Neural progenitor cell (in vitro differentiated cells): ENCODE measurements around the gene RMDN2. TPM values are rescaled to one million over a fixed set of nuclear protein-coding genes. Genes with fewer than 3 reads are reported as not detected.

Experiments used
- DNase-seq: peaks from one replicate; pipeline ENCODE4 v3.0.0-alpha.2; 2016; ENCODE audit warnings: low spot score
- H2AFZ ChIP-seq: fragments of 200-600 bp; sonication (generic); replicated peaks from 2 replicates; pipeline ENCODE4 v1.6.1; 2016; ENCODE audit warnings: antibody characterized with exemption
- H3F3A ChIP-seq: fragments of 200-600 bp; sonication (generic); 2 replicates; pipeline ENCODE4 v1.6.1; 2016; ENCODE audit warnings: antibody characterized with exemption, low read depth
- H3K27ac ChIP-seq: fragments of 200-600 bp; sonication (generic); 2 replicates; pipeline ENCODE4 v1.5.1; 2016; ENCODE audit warnings: mild to moderate bottlenecking
- H3K27me3 ChIP-seq: fragments of 200-600 bp; sonication (generic); 2 replicates; pipeline ENCODE4 v1.6.1; 2016; ENCODE audit warnings: mild to moderate bottlenecking, moderate library complexity
- H3K36me3 ChIP-seq: fragments of 200-600 bp; sonication (generic); 2 replicates; pipeline ENCODE4 v1.5.1; 2016
- H3K4me1 ChIP-seq: fragments of 200-600 bp; sonication (generic); 2 replicates; pipeline ENCODE4 v1.6.1; 2016; ENCODE audit warnings: mixed run types
- H3K4me2 ChIP-seq: fragments of 200-600 bp; sonication (generic); 2 replicates; pipeline ENCODE4 v1.6.1; 2016
- H3K4me3 ChIP-seq: fragments of 200-600 bp; sonication (generic); 2 replicates; pipeline ENCODE4 v1.5.1; 2016
- H3K79me2 ChIP-seq: fragments of 200-600 bp; sonication (generic); 2 replicates; pipeline ENCODE4 v1.6.1; 2016; ENCODE audit warnings: low read depth
- H3K9ac ChIP-seq: fragments of 200-600 bp; sonication (generic); 2 replicates; pipeline ENCODE4 v1.6.1; 2016
- H3K9me3 ChIP-seq: fragments of 200-600 bp; sonication (generic); 2 replicates; pipeline ENCODE4 v1.5.1; 2016; ENCODE audit warnings: low read depth
- H4K20me1 ChIP-seq: fragments of 200-600 bp; sonication (generic); 2 replicates; pipeline ENCODE4 v1.6.1; 2016; ENCODE audit warnings: low read depth
- H3K27ac Mint-ChIP-seq: 3 replicates; pipeline ENCODE4 v1.8.0; 2021; ENCODE audit warnings: mixed read lengths
- H3K27me3 Mint-ChIP-seq: 2 replicates; pipeline ENCODE4 v1.8.0; 2022; ENCODE audit warnings: low read depth, mild to moderate bottlenecking, inconsistent platforms, moderate library complexity, mixed read lengths; ENCODE audit not compliant: insufficient read depth
- H3K36me3 Mint-ChIP-seq: 3 replicates; pipeline ENCODE4 v1.8.0; 2021; ENCODE audit warnings: mixed read lengths
- H3K4me1 Mint-ChIP-seq: 3 replicates; pipeline ENCODE4 v1.8.0; 2021; ENCODE audit warnings: mixed read lengths
- H3K4me3 Mint-ChIP-seq: 3 replicates; pipeline ENCODE4 v1.8.0; 2021; ENCODE audit warnings: mild to moderate bottlenecking, moderate library complexity, mixed read lengths
- H3K9me3 Mint-ChIP-seq: 3 replicates; pipeline ENCODE4 v1.8.0; 2020; ENCODE audit warnings: mixed read lengths
- EZH2 ChIP-seq: fragments of 200-600 bp; sonication (generic); IDR thresholded peaks from 2 replicates; pipeline ENCODE4 v1.6.1; 2017; ENCODE audit warnings: antibody characterized with exemption, mild to moderate bottlenecking, moderate library complexity
- EZH2phosphoT487 ChIP-seq: fragments of 200-600 bp; sonication (generic); IDR thresholded peaks from 2 replicates; pipeline ENCODE4 v1.6.1; 2017; ENCODE audit warnings: antibody characterized with exemption
- total RNA-seq: library from RNA; depleted of rRNA; stranded (reverse); fragments of >200 nt; gene quantifications from 2 replicates; pipeline ENCODE4 v1.2.3, GENCODE V29; 2015; ENCODE audit warnings: low replicate concordance
- TF ChIP-seq, protein P1 (sequence below): fragments of 200-600 bp; sonication (generic); IDR thresholded peaks from 2 replicates; pipeline ENCODE4 v1.5.1; 2017; ENCODE audit warnings: antibody characterized with exemption, mild to moderate bottlenecking

Gene RMDN2
- total RNA-seq, 1 donor from 2014 or later, result 10.3 TPM

DNA sequence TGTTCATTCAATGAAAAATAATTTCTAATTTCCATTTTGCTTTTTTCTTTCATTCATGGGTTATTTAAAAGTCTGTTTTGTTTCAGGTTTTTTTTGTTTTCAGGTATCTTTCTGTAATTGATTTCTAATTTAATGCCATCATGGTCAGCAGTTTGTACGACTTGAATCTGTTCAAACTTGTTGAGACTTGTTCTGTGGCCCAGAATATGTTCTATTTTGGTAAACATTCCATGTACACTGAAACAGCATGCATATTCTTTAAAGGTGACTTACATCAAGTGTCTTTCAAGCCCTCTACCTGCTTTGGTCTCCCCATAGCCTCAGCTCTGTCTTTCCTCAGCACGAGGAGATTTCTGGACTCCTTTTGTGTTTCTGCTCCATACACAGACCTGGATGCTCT lies 101.8 kb downstream of the RMDN2 start:
- Mint-ChIP-seq H3K4me3 (no peak overlapping the region), H3K27ac (no peak overlapping the region), H3K9me3 (no peaks in the 10 kb centered on the region), H3K4me1 (peaks cover 4% of the 10 kb centered on the region), H3K36me3 (no peaks in the 10 kb centered on the region), H3K27me3 (peaks cover 3% of the 10 kb centered on the region)
- H3K79me2 ChIP-seq, result no peaks in the 10 kb centered on the region
- DNase-seq, result no peak
- no peak overlapping the region for H3K27ac ChIP-seq
- TF ChIP-seq EZH2phosphoT487 (no peak), EZH2 (no peak)
- TF ChIP-seq, protein P1, sequence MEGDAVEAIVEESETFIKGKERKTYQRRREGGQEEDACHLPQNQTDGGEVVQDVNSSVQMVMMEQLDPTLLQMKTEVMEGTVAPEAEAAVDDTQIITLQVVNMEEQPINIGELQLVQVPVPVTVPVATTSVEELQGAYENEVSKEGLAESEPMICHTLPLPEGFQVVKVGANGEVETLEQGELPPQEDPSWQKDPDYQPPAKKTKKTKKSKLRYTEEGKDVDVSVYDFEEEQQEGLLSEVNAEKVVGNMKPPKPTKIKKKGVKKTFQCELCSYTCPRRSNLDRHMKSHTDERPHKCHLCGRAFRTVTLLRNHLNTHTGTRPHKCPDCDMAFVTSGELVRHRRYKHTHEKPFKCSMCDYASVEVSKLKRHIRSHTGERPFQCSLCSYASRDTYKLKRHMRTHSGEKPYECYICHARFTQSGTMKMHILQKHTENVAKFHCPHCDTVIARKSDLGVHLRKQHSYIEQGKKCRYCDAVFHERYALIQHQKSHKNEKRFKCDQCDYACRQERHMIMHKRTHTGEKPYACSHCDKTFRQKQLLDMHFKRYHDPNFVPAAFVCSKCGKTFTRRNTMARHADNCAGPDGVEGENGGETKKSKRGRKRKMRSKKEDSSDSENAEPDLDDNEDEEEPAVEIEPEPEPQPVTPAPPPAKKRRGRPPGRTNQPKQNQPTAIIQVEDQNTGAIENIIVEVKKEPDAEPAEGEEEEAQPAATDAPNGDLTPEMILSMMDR, result no peak
- no peak overlapping the region for H3K4me3 ChIP-seq
- H3F3A ChIP-seq, result no peaks in the 10 kb centered on the region
- no peak overlapping the region for H3K9ac ChIP-seq
- H3K4me2 ChIP-seq, result no peak overlapping the region
- H4K20me1 ChIP-seq, result no peaks in the 10 kb centered on the region
- H3K4me1 ChIP-seq, result no peaks in the 10 kb centered on the region
- H3K27me3 ChIP-seq, result no peaks in the 10 kb centered on the region
- H3K9me3 ChIP-seq, result no peaks in the 10 kb centered on the region
- H2AFZ ChIP-seq, result no peak overlapping the region
- H3K36me3 ChIP-seq, result no peaks in the 10 kb centered on the region

DNA sequence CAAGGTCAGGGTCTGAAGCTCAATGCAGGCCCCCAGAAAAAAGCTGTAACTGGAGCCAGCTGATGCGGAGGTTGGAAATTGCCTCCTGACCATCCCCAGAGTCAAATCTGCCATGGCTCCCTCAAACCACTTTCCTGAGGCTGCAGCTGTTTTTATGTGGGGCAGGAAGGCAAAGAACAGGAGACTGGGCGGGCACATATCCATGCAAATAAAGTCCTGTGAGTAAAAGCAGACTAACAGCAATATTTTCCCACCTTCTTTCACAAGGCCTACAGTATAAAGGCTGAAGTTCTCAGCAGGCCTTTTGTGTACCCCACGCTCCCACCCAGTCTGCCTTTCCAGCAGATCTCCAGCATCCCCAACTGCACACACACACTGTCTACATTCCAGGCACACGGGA lies 103.7 kb downstream of the RMDN2 start:
- H3K4me1 Mint-ChIP-seq, result peaks cover 4% of the 10 kb centered on the region
- no peak overlapping the region for H3K9ac ChIP-seq
- no peaks in the 10 kb centered on the region for H3K4me1 ChIP-seq
- H3K36me3 Mint-ChIP-seq, result no peaks in the 10 kb centered on the region
- H2AFZ ChIP-seq, result no peak overlapping the region
- peaks cover 3% of the 10 kb centered on the region for H3K27me3 Mint-ChIP-seq
- H4K20me1 ChIP-seq, result no peaks in the 10 kb centered on the region
- no peak overlapping the region for H3K4me3 ChIP-seq
- no peaks in the 10 kb centered on the region for H3K27me3 ChIP-seq
- H3K9me3 Mint-ChIP-seq, result no peaks in the 10 kb centered on the region
- H3K27ac ChIP-seq, result no peak overlapping the region
- H3K27ac Mint-ChIP-seq, result no peak overlapping the region
- H3K36me3 ChIP-seq, result no peaks in the 10 kb centered on the region
- no peaks in the 10 kb centered on the region for H3K79me2 ChIP-seq
- no peak overlapping the region for H3K4me2 ChIP-seq
- no peak for DNase-seq
- no peaks in the 10 kb centered on the region for H3K9me3 ChIP-seq
- TF ChIP-seq EZH2phosphoT487 (no peak), EZH2 (no peak)
- TF ChIP-seq, protein P1, result no peak
- no peaks in the 10 kb centered on the region for H3F3A ChIP-seq
- no peak overlapping the region for H3K4me3 Mint-ChIP-seq

DNA sequence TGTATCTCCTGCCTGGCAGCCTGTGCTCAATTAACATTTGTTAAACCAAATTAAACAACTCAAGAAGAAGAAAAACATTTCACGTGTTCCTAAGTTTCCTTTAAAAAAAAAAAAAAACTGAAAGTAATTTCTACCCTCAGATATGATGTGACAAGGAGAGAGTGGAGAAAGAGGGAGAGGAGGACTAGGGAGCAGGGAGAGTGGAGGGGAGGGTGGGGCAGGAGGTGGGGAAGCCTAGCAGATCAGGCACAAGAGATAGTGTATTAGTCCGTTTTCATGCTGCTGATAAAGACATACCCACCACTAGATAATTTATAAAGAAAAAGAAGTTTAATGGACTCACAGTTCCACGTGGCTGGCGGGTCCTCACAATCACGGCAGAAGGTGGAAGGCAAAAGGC lies 104.4 kb downstream of the RMDN2 start:
- no peak overlapping the region for H3K27ac Mint-ChIP-seq
- no peaks in the 10 kb centered on the region for H3K9me3 Mint-ChIP-seq
- H3K79me2 ChIP-seq, result no peaks in the 10 kb centered on the region
- H2AFZ ChIP-seq, result no peak overlapping the region
- no peaks in the 10 kb centered on the region for H3F3A ChIP-seq
- peaks cover 4% of the 10 kb centered on the region for H3K4me1 Mint-ChIP-seq
- H3K36me3 ChIP-seq, result no peaks in the 10 kb centered on the region
- no peaks in the 10 kb centered on the region for H3K4me1 ChIP-seq
- H3K27me3 Mint-ChIP-seq, result peaks cover 3% of the 10 kb centered on the region
- no peaks in the 10 kb centered on the region for H4K20me1 ChIP-seq
- TF ChIP-seq EZH2phosphoT487 (no peak), EZH2 (no peak)
- TF ChIP-seq, protein P1, result no peak
- H3K27me3 ChIP-seq, result no peaks in the 10 kb centered on the region
- H3K9me3 ChIP-seq, result no peaks in the 10 kb centered on the region
- H3K9ac ChIP-seq, result no peak overlapping the region
- no peak overlapping the region for H3K4me3 ChIP-seq
- no peak overlapping the region for H3K27ac ChIP-seq
- H3K4me2 ChIP-seq, result no peak overlapping the region
- H3K4me3 Mint-ChIP-seq, result no peak overlapping the region
- no peak for DNase-seq
- no peaks in the 10 kb centered on the region for H3K36me3 Mint-ChIP-seq
